ENCODE measurements around the gene INTS1.

INTS1 gene

DNA sequence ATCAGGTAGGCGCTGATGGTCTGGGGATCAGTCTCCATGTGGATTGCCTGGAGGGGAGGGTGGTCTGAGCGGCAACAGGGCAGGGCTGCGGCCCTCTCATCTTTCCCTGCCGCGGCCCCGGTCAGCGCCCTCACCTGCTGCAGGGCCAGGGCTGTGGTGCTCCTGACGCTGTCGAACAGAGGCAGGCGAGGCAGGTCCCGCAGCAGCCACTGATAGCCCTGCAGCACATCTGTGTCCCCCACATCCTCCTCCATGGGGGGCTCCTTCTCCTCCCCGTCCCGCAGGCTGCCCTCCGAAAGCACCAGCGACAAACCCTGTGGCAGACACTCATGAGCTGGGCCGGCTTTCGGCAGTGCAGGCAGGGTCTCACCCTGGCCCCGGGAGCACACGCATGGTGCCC, 19.0 kb downstream of the INTS1 start:
- H3K36me3 ChIP-seq = peaks cover 70% of the 10 kb centered on the region
- H3K27me3 ChIP-seq = no peaks in the 10 kb centered on the region
- H3K4me1 ChIP-seq = no peaks in the 10 kb centered on the region
- DNase-seq = no peak
- no peaks in the 10 kb centered on the region for H3K9me3 ChIP-seq
- TF ChIP-seq, protein P1, sequence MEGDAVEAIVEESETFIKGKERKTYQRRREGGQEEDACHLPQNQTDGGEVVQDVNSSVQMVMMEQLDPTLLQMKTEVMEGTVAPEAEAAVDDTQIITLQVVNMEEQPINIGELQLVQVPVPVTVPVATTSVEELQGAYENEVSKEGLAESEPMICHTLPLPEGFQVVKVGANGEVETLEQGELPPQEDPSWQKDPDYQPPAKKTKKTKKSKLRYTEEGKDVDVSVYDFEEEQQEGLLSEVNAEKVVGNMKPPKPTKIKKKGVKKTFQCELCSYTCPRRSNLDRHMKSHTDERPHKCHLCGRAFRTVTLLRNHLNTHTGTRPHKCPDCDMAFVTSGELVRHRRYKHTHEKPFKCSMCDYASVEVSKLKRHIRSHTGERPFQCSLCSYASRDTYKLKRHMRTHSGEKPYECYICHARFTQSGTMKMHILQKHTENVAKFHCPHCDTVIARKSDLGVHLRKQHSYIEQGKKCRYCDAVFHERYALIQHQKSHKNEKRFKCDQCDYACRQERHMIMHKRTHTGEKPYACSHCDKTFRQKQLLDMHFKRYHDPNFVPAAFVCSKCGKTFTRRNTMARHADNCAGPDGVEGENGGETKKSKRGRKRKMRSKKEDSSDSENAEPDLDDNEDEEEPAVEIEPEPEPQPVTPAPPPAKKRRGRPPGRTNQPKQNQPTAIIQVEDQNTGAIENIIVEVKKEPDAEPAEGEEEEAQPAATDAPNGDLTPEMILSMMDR (IDR thresholded peaks at IDR 0.05; ENCODE audit: low read depth, low read length) = no peak
- no peak overlapping the region for H3K4me3 ChIP-seq (ENCODE audit: low read depth, low read length)

DNA sequence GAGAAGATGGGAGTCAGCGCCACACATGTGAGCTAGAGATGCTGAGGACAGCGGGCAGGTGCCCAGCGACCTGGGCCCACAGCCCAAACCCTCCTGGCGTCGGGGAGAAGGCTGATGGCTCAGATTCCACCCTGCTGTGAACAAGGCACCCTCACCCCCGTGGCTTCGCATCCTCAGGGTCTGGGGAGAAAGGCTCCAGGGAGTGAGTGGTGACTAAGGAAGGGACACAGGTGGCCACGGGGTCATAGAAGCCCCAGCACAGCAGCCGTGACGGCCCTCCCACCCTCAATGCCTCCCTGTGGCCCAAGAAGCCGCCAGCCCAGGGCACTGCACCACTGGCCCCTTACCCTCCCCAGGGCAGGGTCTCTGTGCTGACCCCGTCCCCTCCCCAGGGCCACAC, 19.6 kb downstream of the INTS1 start:
- H3K9me3 ChIP-seq = no peaks in the 10 kb centered on the region
- no peak overlapping the region for H3K4me3 ChIP-seq (ENCODE audit: low read depth, low read length)
- TF ChIP-seq, protein P1 (IDR thresholded peaks at IDR 0.05; ENCODE audit: low read depth, low read length) = no peak
- no peaks in the 10 kb centered on the region for H3K27me3 ChIP-seq
- no peak for DNase-seq
- no peaks in the 10 kb centered on the region for H3K4me1 ChIP-seq
- H3K36me3 ChIP-seq = peaks cover 72% of the 10 kb centered on the region

DNA sequence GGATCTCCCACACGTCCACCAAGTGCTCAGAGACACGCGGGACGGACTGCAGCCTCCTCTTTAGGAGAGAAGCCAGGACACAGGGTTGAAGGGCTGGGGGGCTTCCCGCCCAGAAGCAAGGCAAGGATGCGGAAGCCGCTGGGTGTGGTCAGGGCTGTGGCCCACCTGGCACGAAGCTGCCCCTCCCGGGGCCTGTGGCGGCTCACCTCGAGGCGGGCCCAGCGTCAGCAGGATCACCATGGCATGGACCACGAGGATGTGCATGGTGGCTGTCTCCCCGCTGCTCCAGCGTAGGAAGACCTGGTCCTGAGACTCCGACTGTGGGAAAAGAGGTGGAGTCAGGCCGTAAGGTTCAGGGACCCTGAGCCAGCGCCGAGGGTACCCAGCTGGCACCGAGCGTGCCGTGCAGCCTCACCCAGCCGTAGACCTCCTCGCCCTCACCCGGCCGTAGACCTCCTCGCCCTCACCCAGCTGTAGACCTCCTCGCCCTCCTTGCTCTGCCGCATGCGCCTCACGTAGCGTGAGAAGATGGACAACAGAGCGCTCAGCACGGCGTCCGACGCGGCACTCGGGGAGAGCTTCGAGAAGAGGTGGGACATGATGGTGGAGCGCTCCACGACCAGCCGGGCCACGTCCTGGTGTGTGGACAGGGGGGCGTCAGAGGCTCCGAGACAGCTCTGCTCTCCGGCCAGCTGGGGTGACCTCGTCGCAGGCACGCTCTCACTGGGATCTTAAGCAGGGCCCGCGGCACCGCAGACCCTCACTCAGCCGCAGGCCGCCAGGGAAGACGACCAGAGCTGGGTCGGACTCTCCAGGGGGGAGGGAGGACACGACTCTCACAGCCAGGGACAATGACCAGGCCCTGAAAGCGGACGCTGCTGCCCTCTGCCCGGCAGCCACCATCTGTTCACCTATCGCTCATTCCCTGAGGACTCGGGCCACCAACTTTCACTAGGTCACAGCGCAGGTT, 20.4 kb downstream of the INTS1 start:
- Histone ChIP-seq H3K36me3 (peaks cover 74% of the 10 kb centered on the region), H3K4me3 (ENCODE audit: low read depth, low read length) (no peak overlapping the region), H3K27me3 (no peaks in the 10 kb centered on the region), H3K4me1 (no peaks in the 10 kb centered on the region), H3K9me3 (no peaks in the 10 kb centered on the region)
- TF ChIP-seq, protein P1 (IDR thresholded peaks at IDR 0.05; ENCODE audit: low read depth, low read length) = no peak
- no peak for DNase-seq

DNA sequence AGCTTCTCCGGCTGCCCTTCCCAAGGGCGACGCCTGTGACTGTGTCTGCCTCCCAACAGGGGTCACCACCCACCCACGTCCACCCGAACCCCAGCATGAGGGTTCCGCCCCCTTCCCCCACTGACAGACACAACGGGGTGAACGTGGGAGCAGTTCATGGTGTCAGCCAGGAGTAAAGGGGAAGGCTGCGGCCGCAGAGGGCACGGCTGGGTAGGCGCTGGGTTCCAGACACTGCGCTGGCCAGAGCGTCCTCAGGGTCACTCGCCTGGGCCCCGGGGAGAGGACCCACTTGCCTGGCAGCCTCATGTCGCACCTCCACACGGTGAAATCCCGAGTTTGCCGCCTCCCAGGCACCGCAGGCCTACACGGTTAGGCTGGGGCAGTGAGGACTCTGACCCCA, 21.1 kb downstream of the INTS1 start:
- TF ChIP-seq, protein P1 (IDR thresholded peaks at IDR 0.05; ENCODE audit: low read depth, low read length) = no peak
- Histone ChIP-seq H3K36me3 (peaks cover 74% of the 10 kb centered on the region), H3K4me1 (no peaks in the 10 kb centered on the region), H3K27me3 (no peaks in the 10 kb centered on the region), H3K4me3 (ENCODE audit: low read depth, low read length) (no peak overlapping the region), H3K9me3 (no peaks in the 10 kb centered on the region)
- DNase-seq = no peak

DNA sequence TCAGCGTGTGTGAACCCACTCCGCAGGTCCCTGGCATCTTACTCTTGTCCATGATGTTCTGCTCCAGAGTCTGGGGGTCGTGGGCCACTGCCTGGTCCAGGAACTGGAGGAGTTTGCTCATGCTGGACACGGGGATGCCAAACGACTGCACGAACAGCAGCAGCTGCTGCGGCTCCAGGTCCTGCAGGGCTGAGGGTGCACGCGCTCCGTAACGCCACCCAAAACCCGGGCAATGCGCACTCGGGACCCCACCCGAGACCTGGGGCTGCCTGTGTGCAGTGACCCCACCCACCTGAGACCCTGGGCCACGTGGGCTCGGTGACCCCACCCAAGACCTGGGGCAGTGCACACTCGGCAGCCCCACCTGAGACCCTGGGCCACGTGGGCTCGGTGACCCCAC, 22.9 kb downstream of the INTS1 start:
- Histone ChIP-seq H3K36me3 (peaks cover 77% of the 10 kb centered on the region), H3K27me3 (no peaks in the 10 kb centered on the region), H3K4me3 (ENCODE audit: low read depth, low read length) (no peak overlapping the region), H3K4me1 (no peaks in the 10 kb centered on the region), H3K9me3 (no peaks in the 10 kb centered on the region)
- TF ChIP-seq, protein P1 (IDR thresholded peaks at IDR 0.05; ENCODE audit: low read depth, low read length) = no peak
- no peak for DNase-seq

DNA sequence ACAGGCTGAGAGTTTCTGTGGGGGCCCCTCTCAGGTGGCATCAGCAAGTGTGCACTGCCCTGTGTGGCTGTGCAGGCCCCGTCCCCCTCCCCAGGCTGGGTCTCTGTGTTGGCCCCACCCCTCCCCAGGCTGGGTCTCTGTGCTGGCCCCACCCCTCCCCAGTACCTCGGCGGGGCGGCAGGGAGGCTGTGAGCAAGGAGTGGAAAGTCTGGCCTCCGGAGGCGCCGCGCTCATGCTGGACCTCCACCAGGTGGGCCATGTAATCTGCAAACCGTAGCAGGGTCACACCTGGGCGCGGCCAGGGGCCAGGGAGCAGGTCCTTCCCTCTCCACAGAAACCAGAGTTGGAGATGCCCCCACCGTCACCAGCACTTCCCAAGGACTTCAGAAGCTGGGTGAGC, 23.5 kb downstream of the INTS1 start:
- Histone ChIP-seq H3K9me3 (no peaks in the 10 kb centered on the region), H3K36me3 (peaks cover 78% of the 10 kb centered on the region), H3K27me3 (no peaks in the 10 kb centered on the region), H3K4me3 (ENCODE audit: low read depth, low read length) (no peak overlapping the region), H3K4me1 (no peaks in the 10 kb centered on the region)
- TF ChIP-seq, protein P1 (IDR thresholded peaks at IDR 0.05; ENCODE audit: low read depth, low read length) = no peak
- DNase-seq = no peak
